ENCODE results near the gene NANOS1.

The NANOS1 gene, protein sequence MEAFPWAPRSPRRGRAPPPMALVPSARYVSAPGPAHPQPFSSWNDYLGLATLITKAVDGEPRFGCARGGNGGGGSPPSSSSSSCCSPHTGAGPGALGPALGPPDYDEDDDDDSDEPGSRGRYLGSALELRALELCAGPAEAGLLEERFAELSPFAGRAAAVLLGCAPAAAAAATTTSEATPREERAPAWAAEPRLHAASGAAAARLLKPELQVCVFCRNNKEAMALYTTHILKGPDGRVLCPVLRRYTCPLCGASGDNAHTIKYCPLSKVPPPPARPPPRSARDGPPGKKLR
- total RNA-seq = 1.3 to 1.6 reads per million in 2 donors

DNA sequence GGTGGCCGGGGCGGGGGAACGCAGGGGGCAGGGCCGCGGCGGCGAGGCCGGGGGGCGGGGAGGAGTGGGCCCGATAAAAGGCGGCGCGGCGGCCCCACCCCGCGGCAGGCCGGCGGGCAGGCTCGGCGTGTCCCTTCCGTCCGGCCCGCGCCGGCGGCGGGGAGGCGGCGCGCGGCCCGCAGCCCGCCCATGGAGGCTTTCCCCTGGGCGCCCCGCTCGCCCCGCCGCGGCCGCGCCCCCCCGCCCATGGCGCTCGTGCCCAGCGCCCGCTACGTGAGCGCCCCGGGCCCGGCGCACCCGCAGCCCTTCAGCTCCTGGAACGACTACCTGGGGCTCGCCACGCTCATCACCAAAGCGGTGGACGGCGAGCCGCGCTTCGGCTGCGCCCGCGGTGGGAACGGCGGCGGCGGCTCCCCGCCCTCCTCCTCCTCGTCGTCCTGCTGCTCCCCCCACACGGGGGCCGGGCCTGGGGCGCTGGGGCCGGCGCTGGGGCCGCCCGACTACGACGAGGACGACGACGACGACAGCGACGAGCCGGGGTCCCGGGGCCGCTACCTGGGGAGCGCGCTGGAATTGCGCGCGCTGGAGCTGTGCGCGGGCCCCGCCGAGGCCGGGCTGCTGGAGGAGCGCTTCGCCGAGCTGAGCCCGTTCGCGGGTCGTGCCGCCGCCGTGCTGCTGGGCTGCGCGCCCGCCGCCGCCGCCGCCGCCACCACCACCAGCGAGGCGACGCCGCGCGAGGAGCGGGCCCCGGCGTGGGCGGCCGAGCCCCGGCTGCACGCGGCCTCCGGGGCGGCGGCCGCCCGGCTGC, at the start of gene NANOS1:
NANOS1 (plus strand) TSS at position 102 of the 808 bp plus-strand sequence; CDS start at position 190, 88 bp downstream.
- peak in 2 of 5 experiments; percentile 1 to 44 for DNase-seq

DNA sequence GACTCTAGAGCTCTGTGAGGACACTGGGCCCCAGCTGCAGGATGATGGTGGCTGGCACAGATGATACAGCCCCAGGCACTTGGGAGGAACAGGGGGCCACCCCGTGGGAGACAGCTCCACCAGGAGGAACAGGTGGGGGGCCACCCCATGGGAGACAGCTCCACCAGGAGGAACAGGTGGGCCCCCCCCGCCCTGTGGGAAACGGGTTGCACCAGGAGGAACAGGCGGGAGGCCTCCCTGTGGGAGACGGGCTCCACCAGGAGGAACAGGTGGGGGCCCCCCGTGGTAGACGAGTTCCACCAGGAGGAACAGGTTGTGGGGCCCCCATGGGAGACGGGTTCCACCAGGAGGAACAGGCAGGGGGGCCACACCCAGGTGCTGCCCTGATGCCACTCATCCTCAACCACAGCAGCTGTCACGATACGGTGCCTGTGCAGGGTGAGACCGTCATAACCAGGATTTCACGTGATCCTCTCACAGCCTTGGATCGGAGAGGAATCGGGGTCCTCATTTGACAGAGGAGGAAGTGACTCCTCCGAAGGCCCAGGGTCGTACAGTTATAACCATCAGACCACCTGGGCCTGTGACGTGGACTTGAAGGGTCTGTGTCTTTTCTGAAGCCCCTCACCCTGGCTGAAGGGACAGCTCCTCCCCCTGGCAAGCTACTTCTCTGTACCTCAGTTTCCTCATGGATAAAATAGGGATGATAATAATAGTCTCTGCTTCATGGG, 49.2 kb upstream of the NANOS1 start:
- DNase-seq = no peak

DNA sequence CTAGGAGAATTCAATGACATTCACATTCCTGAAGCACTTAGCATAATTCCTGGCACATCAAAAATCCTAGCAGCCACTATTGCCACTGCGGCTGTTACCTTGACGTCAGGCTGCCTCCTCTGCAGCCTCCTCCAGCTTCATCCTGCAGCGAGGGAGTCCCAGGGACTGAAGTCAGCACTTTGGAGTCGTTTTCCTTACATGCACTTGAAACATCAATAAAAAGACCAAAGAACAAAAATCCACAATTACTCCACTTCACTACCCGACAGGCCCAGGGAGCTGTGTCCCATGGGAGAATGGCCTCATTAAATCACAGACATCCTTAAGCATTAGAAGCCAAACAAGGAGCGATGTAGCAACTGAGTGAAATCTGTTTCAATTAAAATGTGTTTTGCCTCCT, 48.6 kb upstream of the NANOS1 start:
- DNase-seq = no peak

DNA sequence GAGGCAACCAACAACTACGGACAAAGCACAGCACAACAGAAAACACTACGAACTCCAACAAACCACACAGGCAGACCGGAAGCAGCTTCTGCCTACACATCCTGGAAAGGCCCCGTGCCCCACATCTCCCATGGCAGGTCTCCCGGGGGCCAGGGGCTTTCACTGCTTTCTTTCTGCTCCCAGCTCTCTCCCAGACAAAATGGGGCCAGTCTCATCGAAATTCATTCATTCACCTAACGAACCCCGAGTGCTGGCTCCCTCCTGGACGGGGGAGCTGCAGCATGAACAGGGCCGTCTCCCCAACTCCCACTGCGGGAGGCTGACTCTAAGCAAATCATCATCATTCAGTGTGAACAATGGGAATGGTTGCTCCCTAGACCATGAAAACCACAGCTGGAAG, 47.6 kb upstream of the NANOS1 start:
- DNase-seq = no peak

DNA sequence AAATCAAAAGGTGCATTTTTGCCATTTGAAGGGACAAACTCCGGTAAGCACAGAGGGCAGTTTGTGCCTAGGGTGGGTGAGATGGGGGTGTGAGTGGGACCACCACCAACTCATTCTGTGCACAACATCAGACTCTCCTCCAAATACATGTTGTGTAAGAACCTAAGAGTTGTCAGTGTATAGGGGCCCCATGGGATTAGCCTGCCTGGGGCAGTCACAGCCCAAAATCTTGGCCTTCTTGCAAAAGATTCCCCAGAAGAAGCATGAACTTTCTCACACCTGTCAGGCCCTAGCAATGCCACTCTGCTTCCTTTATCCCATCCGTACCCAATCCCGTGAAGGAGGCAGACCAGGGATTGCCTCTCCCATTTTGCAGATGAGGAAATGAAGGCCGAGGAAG, 47.1 kb upstream of the NANOS1 start:
- DNase-seq = no peak

DNA sequence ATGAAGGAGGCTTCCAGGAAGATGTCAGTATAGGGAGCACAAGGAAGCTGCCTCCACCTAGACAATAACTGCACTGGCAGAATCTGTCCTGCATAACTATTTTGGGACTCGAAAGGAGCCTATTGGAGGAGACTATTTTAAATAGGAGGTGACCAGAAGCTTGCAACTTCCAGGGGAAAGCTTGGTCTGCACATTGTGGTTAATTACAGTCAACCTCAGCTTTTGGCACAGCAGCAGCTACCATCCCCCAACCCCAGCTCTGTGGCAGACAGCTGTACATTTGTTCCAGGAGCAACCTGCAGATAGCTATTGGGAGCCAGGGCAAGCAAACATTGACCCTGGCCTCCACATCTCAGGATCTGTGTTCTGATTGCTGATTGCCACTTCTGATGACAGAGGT, 46.3 kb upstream of the NANOS1 start:
- DNase-seq = no peak

DNA sequence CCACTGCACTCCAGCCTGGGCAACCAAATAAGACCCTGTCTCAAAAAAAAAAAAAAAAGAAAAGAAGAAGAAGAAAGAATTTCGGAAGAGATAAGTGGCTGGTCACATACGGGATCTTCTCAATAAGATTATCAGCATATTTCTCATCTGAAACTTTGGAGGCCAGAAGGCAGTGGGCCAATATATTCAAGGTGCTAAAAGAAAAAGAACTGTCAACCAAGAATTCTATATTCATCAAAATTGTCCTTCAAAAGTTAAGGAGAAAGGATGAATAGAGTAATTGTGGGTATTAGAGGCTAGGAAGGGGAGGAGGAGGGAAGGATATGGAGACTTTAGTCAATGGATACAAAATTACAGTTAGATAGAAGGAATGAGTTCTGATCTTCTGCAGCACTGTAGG, 43.9 kb upstream of the NANOS1 start:
- DNase-seq = no peak

DNA sequence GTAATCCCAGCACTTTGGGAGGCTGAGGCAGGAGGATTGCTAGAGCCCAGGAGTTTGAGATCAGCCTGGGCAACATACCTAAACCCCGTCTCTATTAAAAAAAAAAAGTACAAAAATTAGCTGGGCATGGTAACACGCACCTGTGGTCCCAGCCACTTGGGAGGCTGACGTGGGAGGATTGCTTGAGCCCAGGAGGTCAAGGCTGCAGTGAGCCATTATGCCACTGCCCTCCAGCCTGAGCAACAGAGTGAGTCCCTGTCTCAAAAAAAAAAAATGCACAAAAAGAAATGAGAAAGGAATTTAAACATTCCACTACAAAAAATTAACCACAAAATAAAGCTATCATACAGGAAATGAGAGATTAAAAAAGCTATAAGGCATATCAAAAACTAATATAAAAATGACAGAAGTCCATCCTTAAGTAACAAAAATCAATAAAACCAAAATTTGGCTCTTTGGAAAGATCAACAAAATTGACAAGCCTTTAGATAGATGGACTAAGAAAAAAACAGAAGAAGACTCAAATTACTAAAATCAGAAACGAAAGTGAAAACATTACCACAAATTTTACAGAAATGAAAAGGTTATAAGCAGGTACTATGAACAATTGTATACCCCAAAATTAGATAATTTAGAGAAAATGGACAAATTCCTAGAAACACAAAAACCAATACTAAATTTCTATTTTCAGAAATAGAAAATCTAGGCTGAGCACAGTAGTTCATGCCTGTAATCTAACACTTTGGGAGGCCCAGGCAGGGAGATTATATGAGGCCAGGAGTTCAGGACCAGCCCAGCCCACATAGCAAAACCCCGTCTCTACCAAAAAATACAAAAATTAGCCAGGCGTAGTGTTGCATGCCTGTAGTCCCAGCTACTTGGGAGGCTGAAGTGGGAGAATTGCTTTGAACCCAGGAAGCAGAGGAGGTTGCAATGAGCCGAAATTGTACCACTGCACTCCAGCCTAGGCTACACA, 42.4 kb upstream of the NANOS1 start:
- peak in 1 of 5 experiments; percentile 37 for DNase-seq

DNA sequence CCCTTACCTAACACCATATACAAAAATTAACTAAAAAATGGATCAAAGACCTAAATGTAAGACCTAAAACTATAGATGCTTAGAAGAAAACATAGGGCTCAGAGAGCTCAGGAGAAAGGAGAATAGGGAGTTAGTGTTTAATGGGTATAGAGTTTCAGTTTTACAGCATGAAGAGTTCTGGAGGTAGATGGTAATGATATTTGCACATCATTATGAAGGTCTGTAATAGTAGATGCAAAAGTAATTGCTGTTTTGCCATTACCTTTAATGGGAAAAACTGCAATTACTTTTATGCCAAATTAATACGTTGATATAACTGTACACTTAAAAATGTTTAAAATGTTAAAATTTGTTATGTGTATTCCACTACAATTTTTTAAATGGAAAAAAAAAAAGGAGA, 39.2 kb upstream of the NANOS1 start:
- DNase-seq = no peak

DNA sequence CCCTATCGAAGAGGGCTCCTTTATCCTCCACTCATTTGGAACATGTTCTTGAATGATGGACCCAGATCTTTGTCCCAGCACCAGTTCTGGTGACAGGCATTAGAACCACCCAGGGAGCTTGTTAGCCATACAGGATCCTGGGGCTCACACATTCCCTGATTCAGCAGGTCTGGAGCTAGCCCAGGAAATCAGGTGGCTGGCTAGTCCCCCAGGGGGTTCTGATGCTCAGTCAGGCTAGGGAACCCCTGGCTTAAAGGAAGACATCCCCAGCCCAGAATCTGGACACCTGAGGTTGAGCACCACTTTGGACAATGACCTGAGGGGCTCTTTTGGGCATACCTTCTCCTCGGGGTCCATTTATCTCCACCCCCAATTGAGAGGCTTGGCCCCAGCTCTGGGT, 37.0 kb upstream of the NANOS1 start:
- no peak for DNase-seq

DNA sequence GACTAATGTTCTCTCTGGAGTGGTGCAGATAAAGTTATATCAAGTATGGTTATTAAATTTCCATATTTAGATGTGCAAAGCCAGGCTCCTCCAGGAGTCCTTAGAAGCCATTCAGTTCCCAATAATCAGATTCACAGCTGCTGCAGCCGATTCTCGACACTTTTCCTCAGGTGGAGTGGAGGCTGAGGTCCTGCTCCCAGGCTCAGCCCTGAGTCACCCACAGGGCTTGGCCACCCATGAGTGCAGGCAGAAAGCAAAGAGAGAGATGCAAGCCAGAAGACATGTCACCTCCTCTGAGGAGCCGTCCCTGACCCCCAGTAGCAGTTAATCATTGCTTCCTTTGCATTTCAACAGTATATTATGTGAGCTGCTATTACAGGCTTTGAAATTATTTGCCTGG, 36.3 kb upstream of the NANOS1 start:
- no peak for DNase-seq

DNA sequence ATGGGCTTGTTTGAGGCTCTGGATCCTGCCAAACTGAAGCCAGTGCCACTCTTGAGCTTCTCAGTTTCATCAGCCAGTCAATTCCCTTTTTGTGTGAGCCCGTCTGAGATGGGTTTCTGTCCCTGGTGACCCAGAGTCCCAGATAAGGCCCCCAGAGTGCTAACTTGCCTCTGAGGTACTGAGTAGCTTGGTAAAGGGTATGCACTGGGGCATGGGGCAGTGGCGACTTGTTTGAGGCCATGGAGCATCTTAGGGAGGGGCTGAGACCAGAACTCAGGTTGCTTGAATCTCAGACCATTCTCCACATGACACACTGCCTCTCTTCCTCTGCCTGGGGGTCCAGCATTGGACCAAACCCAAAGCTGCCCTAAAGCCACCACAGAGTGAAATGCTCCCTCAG, 35.2 kb upstream of the NANOS1 start:
- DNase-seq = no peak

DNA sequence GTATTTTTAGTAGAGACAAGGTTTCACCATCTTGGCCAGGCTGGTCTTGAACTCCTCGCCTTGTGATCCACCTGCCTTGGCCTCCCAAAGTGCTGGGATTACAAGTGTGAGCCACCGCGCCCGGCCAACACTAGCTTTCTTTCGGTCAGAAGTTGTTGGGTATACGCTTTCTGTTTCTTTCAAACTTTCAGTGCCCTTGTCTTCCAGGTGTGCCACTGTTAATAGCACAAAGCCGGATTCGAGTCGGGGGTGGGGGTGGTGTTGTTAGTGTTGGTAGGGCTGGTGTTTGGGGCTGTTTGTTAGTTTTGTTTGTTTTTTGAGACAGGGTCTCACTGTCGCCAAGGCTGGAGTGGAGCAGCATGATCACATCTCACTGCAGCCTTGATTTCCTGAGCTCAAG, 33.8 kb upstream of the NANOS1 start:
- DNase-seq = no peak

DNA sequence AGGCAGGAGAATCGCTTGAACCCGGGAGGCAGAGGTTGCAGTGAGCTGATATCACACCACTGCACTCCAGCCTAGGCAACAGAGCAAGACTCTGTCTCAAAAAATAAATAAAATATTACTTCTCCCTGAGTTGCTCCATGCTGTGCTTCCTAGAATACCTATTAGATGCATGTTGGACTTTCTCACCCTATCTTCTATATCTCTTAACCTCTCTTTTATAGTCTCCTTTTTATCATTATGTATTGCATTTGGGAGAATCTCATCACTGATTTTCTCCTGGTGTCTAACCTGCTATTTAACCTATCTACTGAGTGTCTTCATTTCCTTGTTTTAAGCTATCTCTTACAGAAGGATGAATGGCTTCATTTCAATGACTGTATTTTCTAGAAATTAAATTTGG, 32.1 kb upstream of the NANOS1 start:
- no peak for DNase-seq

DNA sequence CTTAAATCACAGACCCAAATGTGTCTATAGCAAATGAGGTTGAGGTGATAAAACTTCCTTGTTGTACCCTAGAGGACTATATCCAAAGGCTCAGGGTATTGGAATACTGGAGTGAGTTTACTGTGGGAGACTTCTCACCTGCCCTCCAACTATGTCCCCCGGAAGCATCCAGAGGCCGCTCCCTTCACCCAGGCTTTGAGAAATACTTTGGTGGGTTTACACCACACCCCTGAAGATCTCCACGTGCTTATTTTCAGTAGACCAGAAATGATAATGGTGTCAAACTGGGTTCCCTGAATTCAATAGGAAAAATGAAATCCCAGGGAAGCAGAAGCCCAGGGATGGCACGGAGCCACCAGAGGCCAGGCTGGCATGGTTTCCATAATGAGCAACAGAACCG, 31.3 kb upstream of the NANOS1 start:
- DNase-seq = no peak

DNA sequence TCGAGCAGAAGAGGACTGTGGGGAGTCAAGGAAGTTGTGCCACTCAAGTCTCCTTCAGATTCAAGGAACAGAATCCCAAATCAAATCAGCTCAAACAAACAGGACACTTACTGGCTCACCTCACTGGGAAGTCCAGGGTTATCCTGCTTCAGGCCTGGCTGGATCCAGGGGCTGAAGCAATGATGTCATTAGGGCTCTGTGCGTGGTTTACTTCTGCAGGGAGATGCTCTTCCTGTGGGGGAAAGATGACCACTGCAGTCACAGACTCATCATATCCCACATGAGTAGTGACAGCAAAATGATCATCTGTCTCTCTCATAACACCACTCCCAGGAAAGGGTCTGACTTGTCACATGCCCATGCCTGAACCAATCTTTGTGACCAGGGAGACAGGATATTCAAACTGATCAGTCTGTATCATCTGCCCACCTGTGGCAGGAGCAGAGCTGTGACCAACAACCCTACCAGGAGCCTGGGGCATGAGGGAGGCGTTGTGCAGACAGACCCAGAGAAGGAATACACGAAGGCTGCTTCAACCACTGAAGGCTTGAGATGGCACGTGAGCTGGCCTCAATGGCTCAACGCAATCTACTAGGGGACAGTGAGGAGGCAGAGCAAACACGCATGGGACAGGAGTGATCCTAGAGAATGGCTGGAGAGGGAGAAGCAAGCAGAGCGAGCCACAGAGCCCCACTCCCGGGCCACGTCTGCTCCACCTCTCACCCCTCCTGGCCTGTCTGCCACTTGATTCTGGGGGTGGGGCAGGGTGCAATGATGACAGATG, 27.6 kb upstream of the NANOS1 start:
- no peak for DNase-seq

DNA sequence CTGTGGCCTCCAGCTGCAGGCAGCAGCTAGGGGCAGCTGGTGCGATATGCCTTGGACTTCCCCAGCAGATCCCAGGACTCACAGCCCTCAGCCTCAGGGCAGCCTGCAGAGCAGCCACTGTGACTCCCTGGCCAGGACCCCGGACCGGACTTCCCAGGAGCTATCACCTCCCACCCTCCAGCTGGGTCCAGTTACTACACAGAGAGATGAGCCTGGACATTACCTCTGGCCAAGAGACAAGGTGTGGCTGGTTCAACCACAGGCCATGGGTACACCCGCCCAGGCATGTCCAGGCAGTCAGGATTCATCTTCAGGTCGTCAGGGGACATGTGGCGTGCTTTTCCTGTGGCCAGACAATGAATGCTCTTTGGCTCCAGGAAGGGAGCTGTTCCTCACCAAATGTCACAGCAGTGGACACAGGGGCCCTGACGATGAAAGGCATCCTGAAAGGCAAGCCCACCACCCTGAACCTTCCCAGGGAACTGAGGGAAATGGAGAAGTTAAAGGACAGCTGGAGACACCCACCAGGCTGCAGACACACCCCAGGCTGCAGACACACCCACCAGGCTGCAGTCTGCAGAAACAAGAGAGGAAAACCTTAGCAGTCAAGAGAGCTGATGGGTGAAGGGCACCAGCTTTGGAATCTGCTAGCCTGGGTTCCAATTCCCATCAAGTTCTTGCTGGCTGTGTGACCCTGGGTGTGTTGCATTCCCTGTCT, 25.8 kb upstream of the NANOS1 start:
- no peak for DNase-seq

DNA sequence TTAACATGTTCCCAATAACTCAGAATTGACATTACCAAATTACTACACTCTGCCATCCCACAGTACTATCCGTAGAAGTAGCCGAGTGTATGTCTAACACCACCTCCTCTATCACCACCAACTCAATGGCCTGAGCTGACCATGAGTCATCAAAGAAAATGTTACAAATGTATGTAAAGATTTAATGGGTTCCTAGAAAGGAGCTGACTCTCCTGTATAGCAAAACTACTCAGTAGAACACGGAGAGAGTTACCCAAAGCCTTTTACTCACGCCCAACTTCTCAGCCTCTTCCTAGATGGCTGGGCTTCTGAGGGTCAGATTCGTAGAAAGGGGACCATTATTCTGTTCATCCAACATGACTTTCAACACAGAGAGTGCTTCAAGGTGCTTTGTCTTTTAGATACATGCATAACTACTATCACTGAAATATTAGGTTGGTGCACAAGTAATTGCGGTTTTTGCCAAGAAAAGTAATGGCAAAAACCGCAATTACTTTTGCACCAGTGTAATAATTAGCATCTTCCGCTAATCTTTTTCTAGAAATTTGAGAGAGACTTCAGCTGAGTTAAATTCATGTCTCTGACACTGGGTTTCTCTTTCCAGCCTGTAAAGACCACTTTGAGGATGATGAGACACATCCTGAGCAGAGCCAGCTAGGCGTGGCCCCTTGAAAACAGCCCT, 24.0 kb upstream of the NANOS1 start:
- DNase-seq = no peak

DNA sequence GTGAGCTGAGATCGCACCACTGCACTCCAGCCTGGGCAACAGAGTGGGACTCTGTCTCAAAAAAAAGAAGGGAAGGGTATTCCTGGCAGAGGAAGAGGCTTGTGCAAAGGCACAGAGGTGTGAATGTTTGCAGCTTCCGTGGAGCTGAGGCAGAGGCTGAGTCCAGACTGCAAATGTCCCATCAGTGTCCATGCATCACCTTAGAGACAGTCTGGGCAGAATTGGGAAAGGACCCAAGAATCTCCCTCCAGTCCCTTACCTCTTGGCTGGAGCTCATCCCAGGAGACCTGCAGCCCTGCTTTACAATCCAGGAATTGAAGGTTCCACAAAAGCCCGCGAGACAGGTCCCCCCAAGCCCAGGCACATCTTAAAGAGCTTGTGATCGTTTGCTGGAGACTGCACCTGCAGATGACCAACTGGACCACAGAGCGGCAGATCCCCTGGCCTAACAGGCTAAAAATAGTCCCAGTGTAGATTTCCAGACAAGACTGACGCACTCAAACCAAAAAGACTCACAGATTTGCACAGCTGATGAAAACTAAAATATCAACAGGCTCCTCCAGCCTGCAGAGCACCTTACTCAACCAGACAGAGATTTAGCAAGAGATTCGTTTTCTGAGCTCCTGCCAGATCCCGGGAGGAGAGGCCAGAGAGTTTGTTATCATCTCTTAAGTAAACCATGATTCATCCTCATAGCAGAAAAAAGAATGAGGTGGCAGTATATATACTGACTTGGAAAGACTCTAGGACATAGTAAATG, 22.9 kb upstream of the NANOS1 start:
- DNase-seq = no peak

DNA sequence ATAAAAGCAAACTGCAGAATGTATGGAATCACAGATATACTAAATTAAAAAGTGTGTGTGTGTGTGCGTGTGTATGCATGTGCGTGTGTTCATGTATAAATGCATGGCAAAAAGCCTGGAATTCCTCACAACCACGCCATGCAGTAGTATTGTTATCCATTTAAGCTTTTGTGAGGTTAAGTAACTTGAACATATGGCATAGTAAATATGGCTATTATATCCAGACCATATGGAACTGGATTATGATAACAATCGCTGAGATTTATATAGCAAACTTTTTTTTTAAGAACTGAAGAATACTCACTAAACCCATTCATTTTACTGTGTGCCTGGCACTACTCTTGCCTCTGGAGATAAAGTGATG, 22.3 kb upstream of the NANOS1 start:
- no peak for DNase-seq

Data from T-helper 2 cell (primary cell).